ENCODE measurements around the gene ASPSCR1.
A peak's percentile ranks its signal among the peaks of the same experiment; 100 is the strongest.

DNA sequence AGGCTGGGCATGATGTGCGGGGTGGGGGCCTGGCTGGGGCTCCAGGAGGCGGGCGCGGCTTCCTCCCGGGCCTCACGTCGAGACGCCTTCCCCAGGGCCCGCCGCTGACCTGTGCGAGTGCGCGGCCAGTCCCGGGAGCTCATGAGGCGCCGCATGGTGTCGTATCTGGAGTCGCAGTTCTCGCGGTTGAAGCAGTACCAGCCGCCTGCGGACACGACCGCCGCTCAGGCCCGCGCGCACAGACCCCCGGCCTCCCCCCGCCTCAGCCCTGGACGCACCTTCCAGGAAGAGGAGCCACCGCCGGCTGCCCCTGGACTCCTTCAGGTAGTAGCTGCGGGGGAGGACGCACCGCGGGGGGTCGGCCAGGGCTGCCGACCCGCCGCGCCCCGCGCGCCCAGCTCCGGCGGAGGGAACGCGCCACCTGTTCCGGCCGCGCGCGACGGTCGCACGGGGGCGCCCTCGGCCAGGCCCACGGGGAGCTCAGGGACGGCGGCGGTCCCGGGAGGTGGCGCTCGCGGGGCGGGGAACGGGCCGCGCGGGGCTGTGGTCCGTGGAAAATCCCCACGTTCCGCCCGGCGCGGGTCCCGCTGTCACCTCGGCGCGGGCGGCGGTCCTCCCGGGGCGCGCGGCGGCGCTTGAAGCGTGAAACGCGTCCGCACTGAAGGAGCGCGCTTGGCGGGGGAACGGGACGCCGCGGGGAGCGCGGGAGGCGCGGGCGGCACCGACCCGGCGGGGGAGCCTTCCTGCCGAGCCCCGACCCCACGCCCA is 17.9 kb upstream of the ASPSCR1 start:
- no peak for TF ChIP-seq ZSCAN18 (CRISPR knock-in tag; IDR thresholded peaks at IDR 0.05)
- TF ChIP-seq, protein P1, sequence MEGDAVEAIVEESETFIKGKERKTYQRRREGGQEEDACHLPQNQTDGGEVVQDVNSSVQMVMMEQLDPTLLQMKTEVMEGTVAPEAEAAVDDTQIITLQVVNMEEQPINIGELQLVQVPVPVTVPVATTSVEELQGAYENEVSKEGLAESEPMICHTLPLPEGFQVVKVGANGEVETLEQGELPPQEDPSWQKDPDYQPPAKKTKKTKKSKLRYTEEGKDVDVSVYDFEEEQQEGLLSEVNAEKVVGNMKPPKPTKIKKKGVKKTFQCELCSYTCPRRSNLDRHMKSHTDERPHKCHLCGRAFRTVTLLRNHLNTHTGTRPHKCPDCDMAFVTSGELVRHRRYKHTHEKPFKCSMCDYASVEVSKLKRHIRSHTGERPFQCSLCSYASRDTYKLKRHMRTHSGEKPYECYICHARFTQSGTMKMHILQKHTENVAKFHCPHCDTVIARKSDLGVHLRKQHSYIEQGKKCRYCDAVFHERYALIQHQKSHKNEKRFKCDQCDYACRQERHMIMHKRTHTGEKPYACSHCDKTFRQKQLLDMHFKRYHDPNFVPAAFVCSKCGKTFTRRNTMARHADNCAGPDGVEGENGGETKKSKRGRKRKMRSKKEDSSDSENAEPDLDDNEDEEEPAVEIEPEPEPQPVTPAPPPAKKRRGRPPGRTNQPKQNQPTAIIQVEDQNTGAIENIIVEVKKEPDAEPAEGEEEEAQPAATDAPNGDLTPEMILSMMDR (IDR thresholded peaks at IDR 0.05): 0 out of 2 replicates have a peak, but pooled peaks have one; percentile 17
- TF ChIP-seq JUN (CRISPR knock-in tag; IDR thresholded peaks at IDR 0.05): no peak
- TF ChIP-seq, protein P2, sequence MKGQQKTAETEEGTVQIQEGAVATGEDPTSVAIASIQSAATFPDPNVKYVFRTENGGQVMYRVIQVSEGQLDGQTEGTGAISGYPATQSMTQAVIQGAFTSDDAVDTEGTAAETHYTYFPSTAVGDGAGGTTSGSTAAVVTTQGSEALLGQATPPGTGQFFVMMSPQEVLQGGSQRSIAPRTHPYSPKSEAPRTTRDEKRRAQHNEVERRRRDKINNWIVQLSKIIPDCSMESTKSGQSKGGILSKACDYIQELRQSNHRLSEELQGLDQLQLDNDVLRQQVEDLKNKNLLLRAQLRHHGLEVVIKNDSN (CRISPR knock-in tag; IDR thresholded peaks at IDR 0.05): no peak
